OCI-LY1 (cell line): ENCODE data around the gene USPL1.

ENCODE experiments used
- H2AFZ ChIP-seq: fragments of 200-600 bp; sonication (generic), shearing (Covaris generic); 2 replicates; pipeline ENCODE4 v1.6.0; 2014; ENCODE audit warnings: antibody characterized with exemption, mild to moderate bottlenecking, low read length
- H3F3A ChIP-seq: fragments of 200-600 bp; sonication (generic), shearing (Covaris generic); 2 replicates; pipeline ENCODE4 v1.6.0; 2014; ENCODE audit warnings: mild to moderate bottlenecking, antibody characterized with exemption, low read length, moderate library complexity; ENCODE audit not compliant: insufficient read depth
- H3K27ac ChIP-seq: fragments of 200-600 bp; sonication (generic); 2 replicates; pipeline ENCODE4 v1.5.1; 2014; ENCODE audit warnings: low read length, mixed run types, mild to moderate bottlenecking, low read depth; ENCODE audit not compliant: poor library complexity, severe bottlenecking
- H3K27me3 ChIP-seq: fragments of 200-600 bp; sonication (generic); 2 replicates; pipeline ENCODE4 v1.6.0; 2014; ENCODE audit warnings: antibody characterized with exemption, mild to moderate bottlenecking, low read length, moderate library complexity; ENCODE audit not compliant: insufficient read depth
- H3K36me3 ChIP-seq: fragments of 200-600 bp; sonication (generic); 2 replicates; pipeline ENCODE4 v1.6.1; 2014; ENCODE audit warnings: mild to moderate bottlenecking, antibody characterized with exemption, low read length, moderate library complexity, mixed read lengths; ENCODE audit not compliant: insufficient read depth
- H3K4me1 ChIP-seq: fragments of 200-600 bp; sonication (generic); 2 replicates; pipeline ENCODE4 v1.5.1; 2014; ENCODE audit warnings: mild to moderate bottlenecking, low read length, moderate library complexity; ENCODE audit not compliant: insufficient read depth, severe bottlenecking
- H3K4me2 ChIP-seq: fragments of 200-600 bp; sonication (generic), shearing (Covaris generic); 2 replicates; pipeline ENCODE4 v1.6.1; 2014; ENCODE audit warnings: low read length
- H3K4me3 ChIP-seq: fragments of 200-600 bp; sonication (generic); 2 replicates; pipeline ENCODE4 v1.5.1; 2014; ENCODE audit warnings: low read length, low read depth, mild to moderate bottlenecking, mixed read lengths; ENCODE audit not compliant: poor library complexity, severe bottlenecking
- H3K79me2 ChIP-seq: fragments of 200-600 bp; shearing (Covaris generic); 2 replicates; pipeline ENCODE4 v1.6.1; 2016; ENCODE audit warnings: mixed run types, low read length, mixed read lengths; ENCODE audit not compliant: insufficient read depth
- H3K9ac ChIP-seq: fragments of 200-600 bp; sonication (generic), shearing (Covaris generic); 2 replicates; pipeline ENCODE4 v1.6.1; 2014; ENCODE audit warnings: mild to moderate bottlenecking, low read length, mixed read lengths
- H3K9me2 ChIP-seq: fragments of 200-600 bp; sonication (generic), shearing (Covaris generic); 2 replicates; pipeline ENCODE4 v1.6.1; 2014; ENCODE audit warnings: low read depth, mild to moderate bottlenecking, low read length, mixed read lengths
- H3K9me3 ChIP-seq: fragments of 200-600 bp; shearing (Covaris generic); 2 replicates; pipeline ENCODE4 v1.6.1; 2014; ENCODE audit warnings: low read length, mixed read lengths
- H4K20me1 ChIP-seq: fragments of 200-600 bp; sonication (generic), shearing (Covaris generic); 2 replicates; pipeline ENCODE4 v1.6.0; 2016; ENCODE audit warnings: mild to moderate bottlenecking, low read length; ENCODE audit not compliant: insufficient read depth
- EZH2 ChIP-seq: fragments of 200-600 bp; sonication (generic), shearing (Covaris generic); IDR thresholded peaks from 2 replicates; pipeline ENCODE4 v1.8.0; 2017; ENCODE audit warnings: borderline replicate concordance, mixed run types, mild to moderate bottlenecking, antibody characterized with exemption, low read length, moderate library complexity, mixed read lengths
- TF ChIP-seq, protein P1 (sequence below): fragments of 200-600 bp; sonication (generic), shearing (Covaris generic); IDR thresholded peaks from 2 replicates; pipeline ENCODE4 v1.5.1; 2017; ENCODE audit warnings: mild to moderate bottlenecking, antibody characterized with exemption, low read length, moderate library complexity, mixed read lengths

The USPL1 gene

DNA sequence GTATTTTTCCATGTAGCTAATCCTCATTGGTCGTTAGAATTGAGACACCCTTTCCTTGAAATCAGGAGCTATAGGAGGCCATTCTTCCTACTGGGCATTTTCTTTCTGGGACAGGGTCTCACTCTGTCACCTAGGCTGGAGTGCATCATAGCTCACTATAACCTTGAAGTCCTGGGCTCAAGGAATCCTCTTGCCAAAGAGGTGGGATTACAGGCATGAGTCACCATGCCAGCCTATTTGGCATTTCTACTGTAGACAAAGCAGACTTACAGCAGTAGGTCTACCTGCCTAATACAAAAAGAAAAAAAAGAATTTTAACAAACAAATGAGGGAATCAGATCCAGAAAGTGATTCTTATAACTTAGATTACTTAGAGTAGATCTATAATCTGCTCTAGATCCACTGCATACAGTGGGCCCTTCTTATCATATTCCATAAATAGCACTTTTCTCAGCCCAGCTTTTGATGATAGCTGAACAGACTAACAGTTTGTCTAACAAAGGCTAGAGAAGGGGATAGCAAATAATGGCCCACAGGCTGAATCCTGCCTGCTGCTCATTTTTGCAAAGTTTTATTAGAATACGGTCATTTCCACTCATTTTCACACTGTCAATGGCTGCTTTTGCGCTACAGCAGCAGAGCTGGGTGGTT is 36.7 kb upstream of the USPL1 start:
- Histone ChIP-seq H3K9me3 (no peaks in the 10 kb centered on the region), H4K20me1 (no peaks in the 10 kb centered on the region), H3K4me2 (no peak overlapping the region), H3K4me1 (no peaks in the 10 kb centered on the region), H3K79me2 (no peaks in the 10 kb centered on the region), H3K9me2 (no peaks in the 10 kb centered on the region), H3K27me3 (no peaks in the 10 kb centered on the region), H3K9ac (no peak overlapping the region), H3F3A (no peaks in the 10 kb centered on the region), H3K4me3 (no peak overlapping the region), H3K36me3 (no peaks in the 10 kb centered on the region), H2AFZ (no peak overlapping the region), H3K27ac (no peak overlapping the region)
- no peak for TF ChIP-seq EZH2
- TF ChIP-seq, protein P1, sequence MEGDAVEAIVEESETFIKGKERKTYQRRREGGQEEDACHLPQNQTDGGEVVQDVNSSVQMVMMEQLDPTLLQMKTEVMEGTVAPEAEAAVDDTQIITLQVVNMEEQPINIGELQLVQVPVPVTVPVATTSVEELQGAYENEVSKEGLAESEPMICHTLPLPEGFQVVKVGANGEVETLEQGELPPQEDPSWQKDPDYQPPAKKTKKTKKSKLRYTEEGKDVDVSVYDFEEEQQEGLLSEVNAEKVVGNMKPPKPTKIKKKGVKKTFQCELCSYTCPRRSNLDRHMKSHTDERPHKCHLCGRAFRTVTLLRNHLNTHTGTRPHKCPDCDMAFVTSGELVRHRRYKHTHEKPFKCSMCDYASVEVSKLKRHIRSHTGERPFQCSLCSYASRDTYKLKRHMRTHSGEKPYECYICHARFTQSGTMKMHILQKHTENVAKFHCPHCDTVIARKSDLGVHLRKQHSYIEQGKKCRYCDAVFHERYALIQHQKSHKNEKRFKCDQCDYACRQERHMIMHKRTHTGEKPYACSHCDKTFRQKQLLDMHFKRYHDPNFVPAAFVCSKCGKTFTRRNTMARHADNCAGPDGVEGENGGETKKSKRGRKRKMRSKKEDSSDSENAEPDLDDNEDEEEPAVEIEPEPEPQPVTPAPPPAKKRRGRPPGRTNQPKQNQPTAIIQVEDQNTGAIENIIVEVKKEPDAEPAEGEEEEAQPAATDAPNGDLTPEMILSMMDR: no peak

DNA sequence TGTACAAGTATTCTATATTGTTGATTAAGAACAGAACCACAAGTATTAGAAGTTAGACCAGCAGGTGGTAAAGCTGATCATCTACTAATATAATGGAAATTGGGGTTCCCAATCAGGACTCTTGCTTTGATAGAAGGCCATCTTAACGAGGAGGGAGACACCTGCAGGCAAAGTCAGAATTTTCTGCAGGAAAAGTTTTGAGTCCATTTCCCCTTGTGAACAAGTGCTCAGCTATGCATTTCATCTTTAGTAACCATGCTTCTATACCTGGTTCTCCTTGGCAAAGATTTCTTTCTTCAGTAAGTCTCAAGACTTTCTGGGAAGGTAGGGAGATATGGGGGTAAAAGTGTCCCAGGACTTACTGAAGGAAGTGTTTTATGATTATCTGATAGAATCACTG is 36.1 kb upstream of the USPL1 start:
- H3K4me3 ChIP-seq: no peak overlapping the region
- no peaks in the 10 kb centered on the region for H3F3A ChIP-seq
- no peak overlapping the region for H3K4me2 ChIP-seq
- H3K4me1 ChIP-seq: no peaks in the 10 kb centered on the region
- no peak for TF ChIP-seq EZH2
- TF ChIP-seq, protein P1: peak; percentile 61
- no peaks in the 10 kb centered on the region for H4K20me1 ChIP-seq
- H3K27ac ChIP-seq: no peak overlapping the region
- H2AFZ ChIP-seq: no peak overlapping the region
- H3K27me3 ChIP-seq: no peaks in the 10 kb centered on the region
- H3K79me2 ChIP-seq: no peaks in the 10 kb centered on the region
- H3K36me3 ChIP-seq: no peaks in the 10 kb centered on the region
- no peaks in the 10 kb centered on the region for H3K9me3 ChIP-seq
- H3K9me2 ChIP-seq: no peaks in the 10 kb centered on the region
- H3K9ac ChIP-seq: no peak overlapping the region

DNA sequence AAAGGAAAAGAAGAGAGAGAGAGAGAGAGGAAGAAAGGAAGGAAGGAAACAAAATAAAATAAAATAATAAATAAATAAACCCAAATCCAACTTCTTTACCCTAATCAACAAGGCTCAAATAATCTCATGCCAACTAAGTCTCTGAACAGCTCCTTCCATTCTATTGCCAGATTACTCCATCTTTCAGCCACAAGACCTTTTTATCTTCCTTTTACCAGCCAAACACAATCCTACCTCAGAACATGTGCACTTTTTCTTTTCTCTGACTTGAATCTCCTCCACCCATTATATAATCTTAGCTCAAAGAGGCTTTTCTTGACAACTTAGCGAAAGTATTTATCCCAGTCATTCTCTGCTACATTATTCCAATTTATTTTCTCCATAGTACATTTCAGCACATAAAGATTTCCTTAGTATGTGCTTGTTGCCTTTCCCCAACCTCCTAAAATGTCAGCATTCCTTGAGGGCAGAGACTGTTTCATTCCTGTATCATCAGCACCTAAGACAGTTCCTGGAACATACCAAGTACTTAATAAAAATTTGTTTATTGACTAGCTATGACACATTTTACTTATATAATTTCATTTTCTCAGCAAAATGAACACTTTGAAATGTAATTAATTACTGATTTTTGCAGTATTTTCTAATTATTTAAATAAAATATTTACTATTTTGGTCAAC is 33.5 kb upstream of the USPL1 start:
- Histone ChIP-seq H3K27me3 (no peaks in the 10 kb centered on the region), H3K4me2 (no peak overlapping the region), H3K9ac (no peak overlapping the region), H3F3A (no peaks in the 10 kb centered on the region), H3K9me2 (no peaks in the 10 kb centered on the region), H3K79me2 (no peaks in the 10 kb centered on the region), H3K4me1 (no peaks in the 10 kb centered on the region), H3K9me3 (no peaks in the 10 kb centered on the region), H3K27ac (no peak overlapping the region), H2AFZ (no peak overlapping the region), H4K20me1 (no peaks in the 10 kb centered on the region), H3K36me3 (no peaks in the 10 kb centered on the region), H3K4me3 (no peak overlapping the region)
- TF ChIP-seq, protein P1: no peak
- no peak for TF ChIP-seq EZH2
